HG02623 (cell line): Measurements from ENCODE around the gene SLC35A5.

ENCODE experiments used
- ATAC-seq: cut with Tn5 transposase; IDR thresholded peaks from one replicate; pipeline ENCODE4 v1.9.1; 2021; ENCODE audit warnings: moderate library complexity; ENCODE audit not compliant: unreplicated experiment

SLC35A5 gene

DNA sequence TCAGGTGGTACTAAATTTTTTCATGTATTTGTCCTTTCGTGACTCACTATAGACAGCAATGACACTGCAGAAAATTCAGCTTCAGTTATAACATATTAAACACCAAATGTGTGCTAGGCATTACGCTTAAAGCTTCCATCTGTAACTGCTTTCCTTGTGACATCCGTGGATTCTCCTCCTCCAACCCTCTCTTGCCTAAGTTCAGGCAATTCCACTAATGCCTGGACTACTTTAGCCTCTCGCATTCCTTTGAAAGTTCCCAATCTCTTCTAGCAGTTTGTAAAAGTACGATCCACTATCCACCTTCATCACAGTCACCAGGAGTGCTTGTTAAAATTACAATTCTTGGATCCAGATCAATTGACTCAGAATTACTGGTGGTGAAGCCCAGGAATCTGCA is 61.4 kb downstream of the SLC35A5 start:
- ATAC-seq, result no peak

DNA sequence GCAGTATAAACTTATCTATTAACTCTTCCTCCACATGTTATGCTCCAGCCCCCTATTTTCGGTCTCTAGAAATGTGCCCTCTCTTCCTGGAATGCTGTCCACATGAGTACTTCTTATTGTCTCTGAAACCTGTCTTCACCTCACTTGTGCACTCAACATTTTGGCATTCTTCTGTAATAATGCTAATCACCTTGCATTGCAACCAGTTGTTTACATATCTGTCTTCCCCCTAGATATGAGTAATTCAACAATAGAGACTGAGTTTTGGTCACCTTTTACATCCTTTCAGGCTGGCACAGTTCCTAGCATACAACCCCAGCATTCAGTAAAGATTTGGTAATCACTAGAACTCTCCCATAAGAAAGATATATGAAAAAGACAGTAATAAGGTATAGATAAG is 61.9 kb downstream of the SLC35A5 start:
- no peak for ATAC-seq

DNA sequence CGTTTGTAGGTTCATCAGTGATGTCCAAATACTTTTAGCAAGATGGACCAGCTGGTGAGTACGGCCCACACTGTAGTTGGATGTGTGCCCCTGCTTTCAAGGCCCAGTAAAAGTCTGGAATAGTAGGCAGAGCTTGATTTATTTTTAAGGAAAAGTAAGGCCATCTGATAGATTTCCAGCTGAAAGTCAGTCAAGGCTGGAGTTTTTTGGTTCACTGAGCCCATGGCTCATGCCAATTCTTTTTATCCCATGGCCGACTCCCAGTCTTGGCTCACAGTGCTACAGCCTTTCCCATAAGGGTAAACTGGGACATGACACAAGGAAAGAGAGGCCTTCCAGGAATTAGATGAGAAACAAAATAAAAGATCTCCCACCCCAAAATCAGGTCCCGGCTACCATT is 65.6 kb downstream of the SLC35A5 start:
- no peak for ATAC-seq

DNA sequence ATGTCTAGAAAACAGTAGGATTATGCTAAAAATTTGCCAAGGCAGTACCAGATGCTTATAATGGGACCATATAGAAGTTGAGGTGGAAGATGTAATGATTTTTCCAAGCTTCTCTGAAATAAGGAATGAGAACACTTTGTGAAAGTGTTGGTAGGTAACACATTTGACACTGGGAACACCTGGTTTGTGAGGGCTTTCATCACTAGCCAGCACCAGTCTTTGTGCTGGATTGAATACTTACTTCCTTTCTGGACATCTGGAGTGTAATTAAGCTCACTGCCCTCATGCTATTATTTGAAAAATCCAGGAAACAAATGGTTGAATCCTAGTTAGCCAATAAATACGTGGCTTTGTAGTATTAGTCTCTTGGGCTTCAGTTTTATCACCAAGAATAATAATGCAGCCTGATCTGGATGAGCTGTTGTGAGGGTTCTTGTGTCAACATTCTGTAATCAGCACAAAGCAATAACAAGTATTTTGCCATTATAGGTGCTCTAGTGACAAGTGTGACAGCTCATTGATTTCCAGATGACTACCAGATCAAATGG is 66.1 kb downstream of the SLC35A5 start:
- no peak for ATAC-seq

DNA sequence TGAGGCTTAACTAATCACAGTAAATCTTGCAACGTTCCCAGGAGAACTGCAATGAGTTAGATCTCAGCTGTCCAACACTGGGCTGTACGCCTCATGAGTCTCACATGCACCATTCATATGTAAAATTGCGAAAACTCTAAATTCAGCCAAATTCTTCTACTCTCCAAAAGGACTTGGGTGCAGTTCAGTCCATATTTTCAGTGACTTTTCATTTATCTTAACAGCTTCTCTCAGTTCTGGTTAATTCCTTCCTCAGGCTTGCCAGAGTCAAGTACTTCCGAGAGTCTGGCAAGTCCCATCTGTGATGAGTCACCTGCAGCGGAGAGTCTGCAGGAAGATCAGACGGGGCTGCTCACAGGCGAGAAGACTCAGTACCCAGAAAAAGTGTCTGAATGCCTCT is 67.6 kb downstream of the SLC35A5 start:
- ATAC-seq, result no peak

DNA sequence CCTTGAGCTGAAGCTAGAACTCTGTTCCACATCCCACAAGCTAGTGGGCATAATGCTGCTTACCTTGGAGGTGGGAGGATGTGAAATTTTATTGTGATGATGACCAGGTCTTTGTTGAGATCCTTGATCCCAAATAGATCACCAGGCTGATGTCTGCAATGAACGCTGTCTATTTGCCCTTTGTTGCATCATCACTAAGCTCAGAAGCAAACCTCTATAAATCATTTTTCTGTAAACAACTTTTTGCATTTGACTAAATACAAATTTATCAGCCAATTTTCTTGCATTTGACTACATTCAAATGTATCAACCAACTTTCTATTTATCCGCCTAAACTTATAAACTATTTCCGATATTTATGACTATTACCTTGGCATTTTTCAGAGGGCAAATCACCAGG is 69.4 kb downstream of the SLC35A5 start:
- ATAC-seq, result no peak

DNA sequence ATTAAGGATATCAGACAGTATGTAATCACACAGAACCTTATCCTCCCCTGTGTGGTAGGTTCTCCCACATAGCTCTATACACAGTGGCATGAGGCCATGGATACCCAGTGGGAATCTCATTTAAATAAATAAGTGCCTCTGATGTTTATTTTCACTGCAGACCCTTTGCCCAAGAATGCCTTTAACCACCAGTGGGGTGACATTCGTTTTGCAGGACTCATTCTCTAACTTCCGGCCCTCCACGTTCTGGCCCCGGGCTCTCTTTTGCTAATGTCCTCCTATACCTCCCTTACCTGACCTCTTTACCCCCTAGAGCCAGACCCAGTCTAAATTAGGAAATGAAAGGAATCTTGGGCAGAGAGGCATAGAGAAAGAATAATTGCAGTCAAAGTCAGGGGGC is 70.8 kb downstream of the SLC35A5 start:
- ATAC-seq, result no peak

DNA sequence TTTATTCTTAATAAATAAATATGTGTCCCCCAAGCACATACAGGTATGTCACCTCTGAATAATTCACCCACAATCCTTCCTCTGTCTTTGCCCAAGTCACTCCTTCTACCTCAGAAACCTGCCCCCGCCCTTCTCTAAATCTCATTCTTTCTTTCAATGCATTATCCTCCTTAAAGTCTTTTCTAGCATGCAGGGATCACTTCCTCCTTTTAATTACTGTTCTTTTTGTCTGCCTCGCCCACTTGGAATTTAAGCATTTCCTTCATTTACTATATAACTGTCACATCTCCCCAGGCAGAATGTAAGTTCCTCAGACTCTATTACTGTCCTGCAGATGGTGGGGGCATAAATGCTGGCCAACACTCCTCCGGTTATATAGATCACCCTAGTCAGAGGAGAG is 71.3 kb downstream of the SLC35A5 start:
- ATAC-seq, result no peak

DNA sequence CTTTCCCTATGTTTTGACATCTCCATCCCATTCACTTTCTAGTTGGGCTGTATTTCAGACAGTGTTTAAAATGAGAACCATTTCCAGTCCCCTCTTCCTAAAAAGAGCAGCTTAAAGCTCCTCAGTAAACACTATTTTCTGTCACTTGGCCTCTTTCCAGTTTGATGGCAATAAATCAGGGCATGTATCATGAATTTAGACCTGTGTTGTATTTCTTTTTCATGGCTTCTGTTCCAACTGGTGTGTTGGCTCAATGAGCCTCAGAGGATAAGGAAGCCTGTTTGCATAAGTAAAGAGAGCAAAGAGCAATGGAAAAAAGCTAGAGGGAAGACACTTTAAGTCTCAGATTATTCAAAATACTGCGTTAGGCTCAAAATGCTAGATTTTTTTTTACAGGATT is 71.9 kb downstream of the SLC35A5 start:
- no peak for ATAC-seq

DNA sequence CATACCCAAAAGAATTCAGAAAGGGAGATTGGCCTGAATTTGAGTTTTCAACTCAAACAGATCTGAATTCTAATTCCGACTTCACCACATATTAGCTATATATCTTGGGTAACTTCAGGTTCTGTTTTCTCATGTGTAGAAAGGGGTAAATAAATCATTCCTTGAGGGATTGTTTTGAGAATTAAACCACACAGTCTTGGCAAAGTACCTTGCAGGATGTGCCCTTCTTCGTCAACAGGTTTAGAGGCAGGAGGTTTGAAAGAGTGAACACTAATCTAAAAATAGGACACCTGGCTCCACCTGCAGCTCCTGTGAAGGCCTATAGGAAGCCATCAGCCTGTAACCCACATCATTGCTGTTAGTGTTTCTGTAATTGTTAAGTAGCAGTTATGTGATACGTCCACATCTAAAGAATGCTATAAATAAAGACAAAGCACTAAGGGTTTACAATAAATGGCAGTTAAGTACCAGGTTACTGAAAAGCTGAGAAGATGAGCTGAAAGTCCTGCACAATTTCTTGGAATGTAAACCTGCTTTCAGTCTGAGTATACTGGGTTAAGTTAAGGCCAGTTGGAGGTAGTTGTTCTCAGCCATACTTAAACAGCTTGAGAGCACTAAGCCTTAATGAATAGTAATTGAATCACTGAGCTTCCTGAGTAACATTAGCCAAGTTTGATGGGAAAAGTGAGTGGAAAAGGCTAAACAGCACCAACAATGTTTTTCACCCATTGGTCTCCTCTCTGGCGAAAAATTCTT is 73.1 kb downstream of the SLC35A5 start:
- ATAC-seq, result no peak
